HEK293T (cell line): ENCODE measurements around the gene CIPC.

Experiments
- CTBP1 ChIP-seq: fragments of 450-650 bp; IDR thresholded peaks from 2 replicates; pipeline ENCODE4 v1.6.1; 2016; ENCODE audit warnings: borderline replicate concordance
- L3MBTL2 ChIP-seq: fragments of 450-650 bp; conservative IDR thresholded peaks from 2 replicates; pipeline ENCODE4 v1.6.1; 2016; ENCODE audit warnings: mild to moderate bottlenecking
- SP1 ChIP-seq: fragments of 450-650 bp; IDR thresholded peaks from 2 replicates; pipeline ENCODE4 v1.6.1; 2017

DNA sequence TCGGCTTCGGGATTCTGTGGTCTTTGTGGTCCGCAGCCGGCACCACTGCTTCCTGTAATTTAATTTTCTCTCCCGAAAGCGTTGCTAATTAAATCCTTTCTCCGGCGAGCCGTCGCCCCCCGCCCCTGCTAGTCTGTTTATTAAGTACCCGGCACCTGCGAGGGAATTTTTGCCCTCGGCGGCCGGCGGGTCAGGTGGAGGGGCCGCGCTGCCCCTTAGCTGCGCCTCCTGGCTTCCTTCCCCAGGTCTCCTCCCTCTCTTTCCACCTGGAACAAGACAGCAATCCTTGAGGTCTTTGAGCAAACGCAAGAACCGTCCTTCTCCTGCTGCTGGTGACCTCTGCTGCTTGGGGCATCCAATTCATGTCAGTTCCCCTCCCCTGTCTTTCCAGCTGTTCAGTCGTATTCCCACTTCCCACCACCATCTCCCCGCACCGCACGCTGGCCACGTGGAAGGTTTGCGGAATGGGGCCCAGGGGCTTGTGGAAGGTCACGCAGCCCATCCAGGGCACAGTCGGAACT is 27.3 kb downstream of the CIPC start:
- TF ChIP-seq L3MBTL2 (no peak), CTBP1 (no peak), SP1 (no peak)
